Hepatocyte (in vitro differentiated cells): Measurements from ENCODE around the gene ESAM.

Source experiments
- EZH2 ChIP-seq: fragments of 200-600 bp; sonication (generic); IDR thresholded peaks from 2 replicates; pipeline ENCODE4 v1.6.1; 2016; ENCODE audit warnings: antibody characterized with exemption, mild to moderate bottlenecking, borderline replicate concordance
- EZH2phosphoT487 ChIP-seq: fragments of 200-600 bp; sonication (generic); IDR thresholded peaks from one replicate; pipeline ENCODE4 v1.6.1; 2018; ENCODE audit warnings: antibody characterized with exemption, mild to moderate bottlenecking, low read depth, moderate library complexity; ENCODE audit not compliant: unreplicated experiment, severe bottlenecking
- TF ChIP-seq, protein P1 (sequence below): fragments of 200-600 bp; sonication (generic); IDR thresholded peaks from 2 replicates; pipeline ENCODE4 v1.5.1; 2016; ENCODE audit warnings: antibody characterized with exemption, mild to moderate bottlenecking; ENCODE audit not compliant: poor library complexity

- TF ChIP-seq, protein P1, sequence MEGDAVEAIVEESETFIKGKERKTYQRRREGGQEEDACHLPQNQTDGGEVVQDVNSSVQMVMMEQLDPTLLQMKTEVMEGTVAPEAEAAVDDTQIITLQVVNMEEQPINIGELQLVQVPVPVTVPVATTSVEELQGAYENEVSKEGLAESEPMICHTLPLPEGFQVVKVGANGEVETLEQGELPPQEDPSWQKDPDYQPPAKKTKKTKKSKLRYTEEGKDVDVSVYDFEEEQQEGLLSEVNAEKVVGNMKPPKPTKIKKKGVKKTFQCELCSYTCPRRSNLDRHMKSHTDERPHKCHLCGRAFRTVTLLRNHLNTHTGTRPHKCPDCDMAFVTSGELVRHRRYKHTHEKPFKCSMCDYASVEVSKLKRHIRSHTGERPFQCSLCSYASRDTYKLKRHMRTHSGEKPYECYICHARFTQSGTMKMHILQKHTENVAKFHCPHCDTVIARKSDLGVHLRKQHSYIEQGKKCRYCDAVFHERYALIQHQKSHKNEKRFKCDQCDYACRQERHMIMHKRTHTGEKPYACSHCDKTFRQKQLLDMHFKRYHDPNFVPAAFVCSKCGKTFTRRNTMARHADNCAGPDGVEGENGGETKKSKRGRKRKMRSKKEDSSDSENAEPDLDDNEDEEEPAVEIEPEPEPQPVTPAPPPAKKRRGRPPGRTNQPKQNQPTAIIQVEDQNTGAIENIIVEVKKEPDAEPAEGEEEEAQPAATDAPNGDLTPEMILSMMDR: no peak
- TF ChIP-seq EZH2 (no peak), EZH2phosphoT487 (no peak)
These were observed 26.4 kb upstream of the ESAM start for GRCh38 chr11:124788521-124788920.
